Activated CD4-positive, alpha-beta T cell treated with anti-CD3 and anti-CD28 coated beads, Interleukin-2, amount 50 U/mL, for 24 hours (primary cell): ENCODE measurements around the gene ZNF674.
A peak's percentile ranks its signal among the peaks of the same experiment; 100 is the strongest.

Experiments used
- DNase-seq, 2 donors: peaks; one replicate each; pipeline ENCODE4 v3.0.0-alpha.2; 2020; ENCODE audit warnings: low read depth in 1 of 2, low spot score in 1 of 2

The ZNF674 gene

DNA sequence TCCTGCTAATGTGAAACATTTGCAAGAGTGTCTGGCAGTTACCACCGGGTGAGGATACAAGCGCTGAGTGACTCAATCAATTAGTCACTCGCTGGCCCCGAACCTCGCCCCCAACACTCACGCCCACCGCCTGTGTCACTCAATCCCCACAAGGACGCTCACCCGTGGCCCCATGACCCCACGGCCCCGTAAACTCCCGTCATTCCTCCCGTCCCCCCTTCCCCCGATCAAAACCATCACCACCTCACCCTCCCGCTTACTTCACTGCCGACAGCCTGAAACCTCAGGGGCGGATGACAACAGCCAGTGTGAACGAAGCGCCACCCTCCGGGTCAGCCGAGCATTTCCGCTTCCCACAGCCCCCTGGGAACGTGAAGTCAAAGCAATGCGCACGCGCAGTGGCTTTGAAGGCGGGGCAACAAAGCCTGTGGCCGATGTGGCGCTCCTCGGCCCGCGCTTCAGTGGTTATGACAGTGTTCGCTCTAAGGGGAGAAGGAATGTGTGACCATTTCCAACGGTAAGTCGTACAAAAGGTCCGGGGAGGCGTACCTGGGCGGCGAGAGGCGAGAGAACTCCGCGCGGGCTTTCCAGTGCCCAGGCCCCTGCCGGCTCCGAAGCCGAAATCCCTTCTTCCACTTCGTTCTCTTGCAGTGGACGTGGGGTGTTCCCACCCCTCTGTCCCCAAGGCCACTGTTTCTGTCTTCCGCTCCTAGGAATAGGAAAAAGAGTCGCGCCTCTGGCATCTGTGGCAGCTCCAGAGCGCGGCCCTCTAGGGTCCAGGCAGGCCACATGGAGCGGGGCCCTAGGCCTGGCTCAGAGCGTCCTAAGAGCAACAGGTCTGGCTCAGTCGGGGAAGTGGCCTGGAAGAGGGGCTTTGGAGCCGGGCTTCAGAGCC lies at the start of gene ZNF674:
TSS of gene ZNF674 (minus strand) at position 311 of the 895 bp plus-strand sequence. CDS start 3,334 bp downstream, outside the sequence.
- DNase-seq: peak; percentile 83 to 89

GRCh38 chrX:46589977-46590723 lies 44.9 kb upstream of the ZNF674 start:
- no peak for DNase-seq

DNA sequence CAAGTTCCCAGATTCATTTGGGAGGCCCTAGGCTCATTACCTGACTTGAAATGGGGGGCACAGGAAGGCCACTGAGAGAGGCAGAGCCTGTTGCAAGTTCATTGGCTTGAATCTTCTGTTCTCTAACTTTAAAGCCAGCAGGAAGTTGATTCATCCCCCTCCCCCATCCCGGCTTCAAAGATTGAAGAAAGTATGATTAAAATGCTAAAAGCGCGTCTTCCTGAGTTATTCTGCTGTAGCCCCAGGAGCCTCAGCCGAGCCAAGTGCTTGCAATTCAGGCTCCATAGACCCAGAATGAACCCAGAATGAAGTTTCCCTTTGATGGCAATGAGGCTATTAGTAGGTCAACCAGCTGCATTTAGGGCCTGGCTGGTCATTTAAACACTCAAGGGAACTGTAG lies 43.0 kb upstream of the ZNF674 start:
- peak in 1 of 2 donors; percentile 33 for DNase-seq

GRCh38 chrX:46587753-46588171 lies 42.5 kb upstream of the ZNF674 start:
- DNase-seq: no peak

GRCh38 chrX:46587158-46587557 lies 41.9 kb upstream of the ZNF674 start:
- DNase-seq: no peak

GRCh38 chrX:46584736-46585135 lies 39.5 kb upstream of the ZNF674 start:
- DNase-seq: no peak

DNA sequence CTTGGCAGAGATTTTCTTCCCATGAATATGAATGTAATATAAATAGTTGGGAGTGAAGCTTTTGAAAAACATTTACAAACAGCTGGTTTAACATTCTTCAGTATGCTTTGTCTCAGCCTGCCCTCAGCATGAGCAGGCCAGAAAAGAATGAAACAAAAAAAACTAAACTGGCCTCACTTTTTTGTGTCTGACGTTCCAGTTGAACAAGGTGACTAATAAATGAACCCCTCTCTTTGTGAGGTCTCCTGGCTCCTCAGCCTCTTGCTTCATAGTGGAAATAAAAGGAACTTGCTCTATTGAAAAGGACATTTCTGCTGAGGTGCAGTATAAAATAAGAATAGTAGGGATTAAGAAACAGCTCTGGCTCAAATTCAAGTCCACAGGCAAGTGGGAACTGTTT lies 37.7 kb upstream of the ZNF674 start:
- DNase-seq: no peak

DNA sequence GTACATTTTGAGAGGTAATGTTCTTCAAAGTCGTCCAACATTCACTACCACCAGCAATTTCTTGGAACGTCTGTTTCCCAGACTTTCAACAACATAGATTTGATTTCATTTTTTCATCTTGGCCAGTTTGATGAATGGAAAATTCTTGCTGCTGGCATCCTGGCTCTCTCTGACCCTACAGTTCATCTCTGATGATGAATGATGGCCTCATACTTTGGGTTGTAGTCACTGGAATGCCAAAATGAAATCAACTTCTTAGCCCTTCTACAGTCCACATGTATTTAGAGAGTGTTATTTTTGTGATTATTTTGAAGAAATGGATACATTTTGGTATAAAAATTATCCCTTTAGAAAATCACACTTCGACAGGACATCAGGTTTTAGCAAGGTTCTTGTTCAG lies 37.1 kb upstream of the ZNF674 start:
- DNase-seq: no peak

DNA sequence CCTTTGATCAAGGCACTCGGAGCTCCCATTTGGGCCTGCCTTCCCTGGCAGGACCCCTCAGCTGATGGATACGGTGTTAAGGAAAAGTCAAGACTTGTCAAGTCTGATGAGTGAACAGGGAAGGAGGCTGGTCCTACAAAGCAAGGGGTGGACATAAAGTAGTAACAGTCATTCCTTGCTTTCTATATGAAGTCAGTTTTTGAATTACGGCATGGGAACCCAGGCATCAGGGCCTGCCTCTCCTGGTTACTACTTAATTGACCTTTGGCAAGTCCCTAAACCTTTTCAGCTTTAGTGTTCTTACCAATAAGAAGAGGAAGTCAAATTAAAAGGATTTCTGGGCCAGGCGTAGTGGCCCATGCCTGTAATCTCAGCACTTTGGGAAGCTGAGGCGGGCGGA lies 35.4 kb upstream of the ZNF674 start:
- DNase-seq: no peak

DNA sequence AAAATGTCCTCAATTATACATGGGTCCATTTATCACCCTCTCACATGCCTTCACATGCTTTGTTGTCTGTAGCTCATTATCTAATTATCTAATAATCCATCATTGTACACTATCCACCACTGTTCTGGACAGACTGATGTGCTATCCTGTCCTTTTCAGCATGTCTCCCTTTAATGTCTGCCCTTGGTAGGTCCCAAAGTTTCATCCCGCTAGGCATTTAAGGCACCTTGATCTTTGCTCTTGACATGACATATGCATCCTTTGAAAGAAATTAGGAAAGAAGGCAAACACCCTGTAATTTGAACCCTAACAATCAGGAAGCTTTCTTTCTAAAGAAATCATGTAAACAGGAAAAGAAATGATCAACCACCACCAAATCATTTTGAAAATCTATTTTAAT lies 34.0 kb upstream of the ZNF674 start:
- no peak for DNase-seq

- DNase-seq: no peak
Measured at GRCh38 chrX:46577221-46578005, 32.2 kb upstream of the ZNF674 start.

DNA sequence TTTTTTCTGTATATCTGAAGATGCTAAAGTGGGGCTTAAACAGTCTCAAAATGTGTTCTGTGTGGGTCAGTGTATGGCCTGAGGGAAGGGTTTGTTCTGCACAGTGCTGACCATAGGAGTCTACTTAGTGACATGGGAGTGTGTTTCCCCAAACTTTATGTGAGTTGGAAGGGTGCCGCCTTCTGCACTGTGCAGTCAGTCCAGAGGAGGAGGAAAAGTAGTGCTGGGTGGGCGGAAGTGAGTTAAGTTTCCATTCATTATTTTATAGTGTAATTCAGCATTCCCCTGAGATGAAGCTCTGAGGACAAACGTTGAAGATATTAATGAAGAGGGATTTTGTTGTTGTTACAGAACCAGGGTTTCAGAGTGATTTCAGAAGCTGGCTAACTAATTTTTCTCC lies 31.2 kb upstream of the ZNF674 start:
- no peak for DNase-seq

- no peak for DNase-seq
Measured at GRCh38 chrX:46575991-46576392, 30.8 kb upstream of the ZNF674 start.

DNA sequence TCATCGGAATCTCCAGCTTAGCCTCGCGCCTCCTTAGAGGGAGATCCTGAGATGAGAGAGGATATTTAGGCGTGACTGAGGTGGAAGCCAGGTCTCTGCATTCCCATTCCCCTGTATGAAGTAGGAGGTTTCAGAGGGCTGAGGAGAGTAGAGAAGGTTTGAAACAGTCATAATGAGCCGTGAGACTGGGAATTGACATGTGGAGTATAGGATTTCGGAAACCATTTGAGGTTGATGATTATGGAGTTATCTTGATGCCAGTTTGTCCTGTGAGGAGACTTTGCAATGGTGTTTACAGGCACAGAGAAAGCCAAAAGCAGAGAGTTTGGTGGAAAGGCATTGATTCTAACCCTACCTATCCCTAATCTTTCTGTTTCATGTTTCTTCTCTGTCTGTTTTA lies 30.4 kb upstream of the ZNF674 start:
- no peak for DNase-seq

- DNase-seq: no peak
Measured at GRCh38 chrX:46574774-46575381, 29.7 kb upstream of the ZNF674 start.

DNA sequence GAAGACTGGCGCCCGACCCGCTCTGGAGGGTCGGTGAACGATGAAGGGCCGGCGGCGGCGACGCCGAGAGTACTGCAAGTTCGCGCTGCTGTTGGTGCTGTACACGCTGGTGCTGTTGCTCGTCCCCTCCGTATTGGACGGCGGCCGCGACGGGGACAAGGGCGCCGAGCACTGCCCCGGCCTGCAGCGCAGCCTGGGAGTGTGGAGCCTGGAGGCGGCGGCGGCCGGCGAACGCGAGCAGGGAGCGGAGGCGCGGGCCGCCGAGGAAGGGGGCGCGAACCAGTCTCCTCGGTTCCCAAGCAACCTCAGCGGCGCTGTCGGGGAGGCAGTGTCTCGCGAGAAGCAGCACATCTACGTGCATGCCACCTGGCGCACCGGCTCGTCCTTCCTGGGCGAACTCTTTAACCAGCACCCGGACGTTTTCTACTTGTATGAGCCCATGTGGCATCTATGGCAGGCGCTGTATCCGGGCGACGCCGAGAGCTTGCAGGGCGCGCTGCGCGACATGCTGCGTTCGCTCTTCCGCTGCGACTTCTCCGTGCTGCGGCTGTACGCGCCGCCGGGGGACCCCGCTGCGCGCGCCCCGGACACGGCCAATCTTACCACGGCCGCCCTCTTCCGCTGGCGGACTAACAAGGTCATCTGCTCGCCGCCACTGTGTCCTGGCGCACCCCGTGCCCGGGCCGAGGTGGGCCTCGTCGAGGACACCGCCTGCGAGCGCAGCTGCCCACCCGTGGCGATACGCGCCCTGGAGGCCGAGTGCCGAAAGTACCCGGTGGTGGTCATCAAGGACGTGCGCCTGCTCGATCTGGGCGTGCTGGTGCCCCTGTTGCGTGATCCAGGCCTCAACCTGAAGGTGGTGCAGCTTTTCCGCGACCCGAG lies 28.9 kb upstream of the ZNF674 start:
- DNase-seq: no peak

GRCh38 chrX:46573331-46573891 lies 28.2 kb upstream of the ZNF674 start, which contains the start of gene CHST7:
CHST7 (plus strand) TSS chrX:46573765; CDS start chrX:46573932, 167 bp downstream.
- no peak for DNase-seq

DNA sequence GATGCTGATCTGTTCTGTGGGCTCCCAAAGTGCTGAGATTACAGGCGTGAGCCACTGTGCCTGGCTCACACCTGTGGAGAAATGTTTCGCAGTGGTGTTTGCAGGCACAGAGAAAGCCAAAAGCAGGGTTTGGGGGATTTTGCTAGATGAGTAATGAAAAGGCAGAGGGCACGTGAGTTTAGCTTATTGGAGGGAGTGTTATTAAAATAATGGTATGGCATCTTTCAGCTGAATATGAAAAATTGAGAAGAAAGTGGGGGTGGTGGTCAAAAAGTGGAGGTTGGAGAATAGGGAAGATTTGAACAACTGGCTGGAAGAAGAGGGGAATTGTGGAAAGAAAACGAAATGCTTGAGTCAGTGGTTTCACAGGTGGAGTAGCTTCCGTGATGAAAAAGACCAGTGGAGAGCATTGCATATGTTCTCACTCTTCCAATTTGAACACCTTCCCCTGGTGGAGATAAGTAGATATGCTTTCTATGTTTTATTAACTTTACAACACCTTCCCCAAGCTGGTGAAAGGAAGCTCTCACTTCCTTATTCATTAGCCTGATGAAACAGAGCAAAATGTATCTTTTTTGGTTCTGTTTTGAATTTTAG lies 27.2 kb upstream of the ZNF674 start:
- DNase-seq: peak in 1 of 2 donors; percentile 41
